Endothelial cell of umbilical vein (primary cell): ENCODE measurements around the gene EAF1. TPM values are rescaled to one million over a fixed set of nuclear protein-coding genes. Genes with fewer than 3 reads are reported as not detected.

ENCODE experiments used
- BruUV-seq: library from RNA; stranded (reverse); fragments of 400-500 nt; replicated peaks from 2 replicates; lab custom pipeline; 2021; lab: Mats Ljungman, UMichigan
- CTCF ChIA-PET: fragments of 300-600, 350-600 bp; sonication (Branson Sonifier 250); formaldehyde crosslinking; loops from one replicate; lab custom pipeline; 2021; ENCODE audit warnings: antibody characterized with exemption, inconsistent platforms; lab: Charles Lee
- POLR2A ChIA-PET: fragments of 300-600, 350-600 bp; sonication (Branson Sonifier 250); formaldehyde crosslinking; loops from one replicate; lab custom pipeline; 2021; ENCODE audit warnings: antibody characterized with exemption, inconsistent platforms; lab: Charles Lee
- DNase-seq: peaks from one replicate; pipeline ENCODE4 v3.0.0-alpha.2; 2011; ENCODE audit warnings: low read depth, low spot score
- FAIRE-seq: peaks from 2 replicates; lab custom pipeline; 2011; peaks lifted over from hg19 to GRCh38; lab: Jason Lieb, UNC
- H2AFZ ChIP-seq: 2 replicates; pipeline ENCODE4 v1.6.0; 2012; ENCODE audit warnings: low read depth, low read length, control low read depth, inconsistent platforms
- H3K27ac ChIP-seq: 2 replicates; pipeline ENCODE4 v1.5.1; 2011; ENCODE audit warnings: low read depth, mild to moderate bottlenecking, control low read depth, low read length, moderate library complexity; ENCODE audit not compliant: insufficient read depth
- H3K27me3 ChIP-seq, 2 experiments: 2 replicates each; pipeline versions ENCODE4 v1.6.0 to v1.6.1; 2011; ENCODE audit warnings: low read length in 2 of 2, mixed read lengths in 1 of 2; ENCODE audit not compliant: control insufficient read depth in 2 of 2, insufficient read depth in 2 of 2
- H3K36me3 ChIP-seq, 2 experiments: 2 replicates in 1 of 2; 3 replicates in 1 of 2; pipeline ENCODE4 v1.5.1; 2011; ENCODE audit warnings: low read length in 2 of 2, mild to moderate bottlenecking in 1 of 2, moderate library complexity in 1 of 2; ENCODE audit not compliant: control insufficient read depth in 2 of 2, insufficient read depth in 2 of 2; ENCODE audit errors: extremely low read depth in 1 of 2
- H3K4me1 ChIP-seq: 3 replicates; pipeline ENCODE4 v1.5.1; 2011; ENCODE audit warnings: mild to moderate bottlenecking, low read length; ENCODE audit not compliant: control insufficient read depth, insufficient read depth; ENCODE audit errors: extremely low read depth
- H3K4me2 ChIP-seq: 2 replicates; pipeline ENCODE4 v1.6.1; 2011; ENCODE audit warnings: low read length, control low read depth, mixed read lengths; ENCODE audit not compliant: insufficient read depth
- H3K4me3 ChIP-seq, 3 experiments: fragments of 200-600 bp in 1 of 3; sonication (generic), shearing (Covaris generic) in 1 of 3; replicated peaks in 1 of 3; 2 replicates each; pipeline ENCODE4 v1.5.1; 2011 to 2016; ENCODE audit warnings: control low read depth in 3 of 3, low read length in 3 of 3, mild to moderate bottlenecking in 2 of 3, inconsistent platforms in 1 of 3, low read depth in 1 of 3, moderate library complexity in 1 of 3; ENCODE audit not compliant: insufficient read depth in 1 of 3
- H3K79me2 ChIP-seq: 2 replicates; pipeline ENCODE4 v1.6.0; 2012; ENCODE audit warnings: low read length, inconsistent platforms; ENCODE audit not compliant: control insufficient read depth, insufficient read depth
- H3K9ac ChIP-seq: replicated peaks from 2 replicates; pipeline ENCODE3; 2011; ENCODE audit warnings: low read length, control low read depth; ENCODE audit not compliant: insufficient read depth; ENCODE audit errors: extremely low read depth
- H3K9me1 ChIP-seq: replicated peaks from 3 replicates; pipeline ENCODE4 v1.6.0; 2011; ENCODE audit warnings: mild to moderate bottlenecking, low read length; ENCODE audit not compliant: control insufficient read depth, insufficient read depth; ENCODE audit errors: extremely low read depth
- H3K9me3 ChIP-seq: replicated peaks from 2 replicates; pipeline ENCODE4 v1.5.1; 2012; ENCODE audit warnings: low read length, inconsistent platforms; ENCODE audit not compliant: control insufficient read depth, insufficient read depth
- H4K20me1 ChIP-seq: replicated peaks from 2 replicates; pipeline ENCODE3; 2011; ENCODE audit warnings: mild to moderate bottlenecking, low read length; ENCODE audit not compliant: control insufficient read depth, insufficient read depth; ENCODE audit errors: extremely low read depth
- CTCF ChIP-seq, 2 donors: IDR thresholded peaks; 1 replicate in 1 of 2; 2 replicates in 1 of 2; pipeline ENCODE4 v1.5.1; 2011; ENCODE audit warnings: low read length in 2 of 2, mild to moderate bottlenecking in 2 of 2, moderate library complexity in 2 of 2, control low read depth in 1 of 2, inconsistent platforms in 1 of 2, low read depth in 1 of 2; ENCODE audit not compliant: insufficient read depth in 1 of 2; ENCODE audit errors: extremely low read depth in 1 of 2
- EZH2 ChIP-seq: IDR thresholded peaks from 2 replicates; pipeline ENCODE4 v1.6.1; 2012; ENCODE audit warnings: borderline replicate concordance, low read depth, mild to moderate bottlenecking, moderate library complexity, low read length, inconsistent platforms; ENCODE audit not compliant: severe bottlenecking
- FOS ChIP-seq: IDR thresholded peaks from 2 replicates; pipeline ENCODE4 v1.6.1; 2011; ENCODE audit warnings: mild to moderate bottlenecking, low read length, moderate library complexity, borderline replicate concordance; ENCODE audit not compliant: insufficient read depth
- GATA2 ChIP-seq: IDR thresholded peaks from 2 replicates; pipeline ENCODE4 v1.7.0; 2011; ENCODE audit warnings: low read depth, mild to moderate bottlenecking, moderate library complexity, mixed read lengths, low read length; ENCODE audit not compliant: insufficient read length, insufficient read depth
- JUN ChIP-seq: IDR thresholded peaks from 2 replicates; pipeline ENCODE4 v1.6.1; 2011; ENCODE audit warnings: borderline replicate concordance, low read depth; ENCODE audit not compliant: insufficient read length, insufficient read depth
- MAX ChIP-seq: IDR thresholded peaks from 2 replicates; pipeline ENCODE4 v1.6.1; 2011; ENCODE audit not compliant: insufficient read depth, insufficient read length
- MYC ChIP-seq: IDR thresholded peaks from one replicate; pipeline ENCODE4 v1.6.1; 2011; ENCODE audit warnings: mild to moderate bottlenecking, low read depth, low read length
- POLR2A ChIP-seq: IDR thresholded peaks from 2 replicates; pipeline ENCODE4 v1.6.1; 2012; ENCODE audit warnings: low read depth, mild to moderate bottlenecking, control low read depth, low read length
- POLR2AphosphoS5 ChIP-seq: IDR thresholded peaks from 2 replicates; pipeline ENCODE4 v1.6.1; 2012; ENCODE audit warnings: low read depth, mild to moderate bottlenecking, control low read depth, low read length, moderate library complexity; ENCODE audit not compliant: insufficient read depth
- dilution Hi-C: fragments of 300-500 bp; cut with MboI; formaldehyde crosslinking; loops from one replicate; pipeline ENCODE4 v1.15.0; 2019; ENCODE audit warnings: low sequenced_read_pairs; ENCODE audit not compliant: extremely low pct_ligation_motif_present
- intact Hi-C: fragments of 100-400 bp; cut with micrococcal nuclease; formaldehyde crosslinking; loops from one replicate; pipeline ENCODE4 v1.10.0; 2022
- polyA plus RNA-seq, 4 experiments: library from polyadenylated mRNA; depleted of rRNA in 3 of 4; stranded (reverse) in 3 of 4; unstranded in 1 of 4; fragments of >200 nt; gene quantifications; 2 replicates each; pipeline versions ENCODE4 v1.2.1 to v1.2.3, GENCODE V29; 2011 to 2012; ENCODE audit warnings: missing spikeins in 1 of 4
- total RNA-seq: library from RNA; stranded (reverse); gene quantifications from 2 replicates; pipeline ENCODE4 v1.2.3, GENCODE V29; 2021

The EAF1 gene
- total and polyA plus RNA-seq, 2 donors (not counting 3 experiments of a cell fraction or from before 2014, with no cell fraction given) = 8.7 to 18.2 TPM

GRCh38 chr3:15490158-15490557 is 62.8 kb downstream of the EAF1 start:
- Histone ChIP-seq H3K4me1 (no peaks in the 10 kb centered on the region), H3K9me3 (no peaks in the 10 kb centered on the region), H3K4me2 (no peak overlapping the region), H3K27me3 (peaks cover 3 to 5% of the 10 kb centered on the region in 2 experiments), H3K4me3 (no peak overlapping the region), H3K9ac (no peak overlapping the region), H3K79me2 (no peaks in the 10 kb centered on the region), H3K9me1 (no peaks in the 10 kb centered on the region), H4K20me1 (no peaks in the 10 kb centered on the region), H3K27ac (no peak overlapping the region), H2AFZ (no peak overlapping the region), H3K36me3 (no peaks in the 10 kb centered on the region)
- POLR2A ChIA-PET = no interaction called here
- intact Hi-C loops = no loop called here
- TF ChIP-seq POLR2AphosphoS5 = no peak
- no peak for TF ChIP-seq JUN
- TF ChIP-seq GATA2 = no peak
- no peak for TF ChIP-seq EZH2
- TF ChIP-seq FOS = no peak
- no peak for TF ChIP-seq MYC
- TF ChIP-seq CTCF (IDR thresholded peaks at IDR 0.05; ENCODE audit: extremely low read depth in 1 of 2, insufficient read depth in 1 of 2, low read depth in 1 of 2, low read length in 2 of 2) = no peak
- no peak for TF ChIP-seq MAX
- no peak for TF ChIP-seq POLR2A
- no TSS peak for BruUV-seq
- no peak for FAIRE-seq
- dilution Hi-C loops = no loop called here
- CTCF ChIA-PET = interaction anchor here (0.7 kb wide), 1 partner anchor 291 kb away, joined by 3 read pairs; no protein-coding TSS in a partner anchor
- DNase-seq = no peak
